ENCODE data around the gene LUZP2.

Gene LUZP2

DNA sequence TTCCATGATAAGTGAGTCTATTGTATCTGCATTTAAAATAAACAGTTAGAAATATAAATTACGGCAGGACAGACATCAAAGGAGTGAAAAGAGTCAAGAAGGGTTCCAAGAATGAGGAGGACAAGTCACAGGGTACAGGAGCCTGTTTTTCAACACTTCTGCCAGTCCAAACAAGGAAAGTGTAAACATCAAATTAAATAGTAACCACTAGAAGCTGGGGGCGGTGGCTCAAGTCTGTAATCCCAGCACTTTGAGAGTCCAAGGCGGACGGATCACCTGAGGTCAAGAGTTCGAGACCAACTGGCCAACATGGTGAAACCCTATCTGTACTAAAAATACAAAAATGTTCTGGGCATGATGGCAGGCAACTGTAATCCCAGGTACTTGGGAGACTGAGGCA, 219.6 kb downstream of the LUZP2 start:
- DNase-seq (ENCODE audit: low read depth, low spot score) = no peak

GRCh38 chr11:24723231-24723630, 226.4 kb downstream of the LUZP2 start:
- DNase-seq (ENCODE audit: low read depth, low spot score) = no peak

DNA sequence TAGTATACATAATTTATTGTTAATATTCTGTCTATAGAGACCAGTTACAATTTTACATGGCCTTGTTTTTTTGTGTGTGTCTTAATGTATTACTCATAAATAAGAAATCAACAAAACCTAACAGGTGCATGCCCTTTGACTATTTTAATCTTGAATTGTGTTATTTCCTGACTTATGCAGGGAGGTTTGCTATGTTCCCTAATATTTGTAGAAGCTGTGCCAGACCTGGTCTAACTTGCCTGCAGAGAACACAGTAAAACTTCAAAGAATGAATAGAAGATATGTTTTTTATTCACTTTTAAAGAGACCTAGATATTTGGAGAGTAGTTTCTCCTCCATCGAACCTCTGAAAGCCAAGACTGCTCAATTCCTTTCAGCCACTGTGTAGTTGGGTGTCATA, 234.7 kb downstream of the LUZP2 start:
- no peak for DNase-seq (ENCODE audit: low read depth, low spot score)

- no peak for DNase-seq (ENCODE audit: low read depth, low spot score)
Measured at GRCh38 chr11:24734742-24735237, 237.9 kb downstream of the LUZP2 start.

GRCh38 chr11:24738972-24739371, 242.1 kb downstream of the LUZP2 start:
- no peak for DNase-seq (ENCODE audit: low read depth, low spot score)

GRCh38 chr11:24739637-24740036, 242.8 kb downstream of the LUZP2 start:
- no peak for DNase-seq (ENCODE audit: low read depth, low spot score)

- DNase-seq (ENCODE audit: low read depth, low spot score) = no peak
Measured at GRCh38 chr11:24747275-24748251, 250.7 kb downstream of the LUZP2 start.

DNA sequence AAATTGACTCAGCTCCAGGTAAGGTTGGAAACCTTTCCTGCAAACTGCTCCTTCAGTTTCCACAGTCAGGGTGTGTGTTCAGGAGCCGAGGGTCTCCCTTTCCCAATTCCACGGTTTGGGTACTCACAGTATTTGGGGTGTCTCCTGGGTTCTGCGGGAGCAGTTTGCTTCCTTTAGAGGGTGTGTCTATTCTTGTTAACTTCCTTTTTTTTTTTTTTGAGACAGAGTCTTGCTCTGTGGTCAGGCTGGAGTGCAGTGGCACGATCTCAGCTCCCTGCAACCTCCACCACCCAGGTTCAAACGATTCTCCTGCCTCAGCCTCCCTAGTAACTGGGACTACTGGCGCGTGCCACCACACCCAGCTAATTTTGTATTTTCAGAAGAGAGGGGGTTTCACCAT, 251.4 kb downstream of the LUZP2 start:
- DNase-seq (ENCODE audit: low read depth, low spot score) = no peak

GRCh38 chr11:24754406-24754805, 257.6 kb downstream of the LUZP2 start:
- DNase-seq (ENCODE audit: low read depth, low spot score) = no peak

DNA sequence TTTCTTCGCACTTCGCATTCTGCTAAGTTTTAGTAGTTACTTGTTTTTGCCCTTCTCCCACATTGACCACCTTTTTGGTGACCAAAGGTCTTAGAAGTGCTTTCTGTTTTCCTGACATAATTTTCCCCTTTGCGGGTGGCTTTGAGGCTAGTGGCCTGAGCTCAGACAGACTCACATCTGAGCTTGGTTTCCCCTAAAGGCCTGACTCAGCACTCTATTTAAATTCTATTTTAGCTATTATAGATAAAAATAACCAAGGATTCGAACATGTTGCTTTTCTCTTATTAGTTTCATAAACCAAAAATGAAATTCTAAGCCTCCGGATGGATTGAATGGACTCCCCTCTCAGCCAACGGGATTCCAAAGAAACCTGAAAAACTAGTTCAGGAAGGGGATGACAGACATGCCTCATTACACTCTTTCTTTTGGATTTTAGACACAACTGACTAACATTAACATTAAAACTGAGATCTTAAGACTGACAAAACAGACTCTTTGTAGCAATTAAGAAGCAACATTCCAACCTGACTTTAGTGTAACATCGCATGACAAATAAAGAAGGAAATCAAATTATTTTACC, 258.5 kb downstream of the LUZP2 start:
- no peak for DNase-seq (ENCODE audit: low read depth, low spot score)

GRCh38 chr11:24759742-24760141, 262.9 kb downstream of the LUZP2 start:
- DNase-seq (ENCODE audit: low read depth, low spot score) = no peak

GRCh38 chr11:24760681-24761080, 263.8 kb downstream of the LUZP2 start:
- DNase-seq (ENCODE audit: low read depth, low spot score) = no peak

GRCh38 chr11:24762076-24762475, 265.2 kb downstream of the LUZP2 start:
- no peak for DNase-seq (ENCODE audit: low read depth, low spot score)

DNA sequence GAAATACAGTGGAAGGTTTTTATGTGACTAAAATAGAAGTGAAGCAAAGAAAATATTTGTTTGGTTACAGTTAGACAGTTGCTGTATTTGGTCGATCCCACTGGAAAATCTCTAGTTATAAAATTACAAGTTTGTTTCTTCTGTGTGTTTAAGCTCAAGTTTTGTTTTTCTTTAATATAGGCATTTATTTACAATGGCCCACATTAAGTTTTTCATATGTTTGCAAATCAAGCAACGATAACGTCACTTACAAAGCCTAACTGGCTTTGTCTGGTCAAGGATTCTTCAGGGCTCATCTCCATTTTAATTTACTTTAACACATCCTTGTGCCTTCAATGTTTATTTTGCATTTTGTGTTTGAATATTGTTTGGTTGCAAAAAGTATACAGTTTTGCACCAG, 270.6 kb downstream of the LUZP2 start:
- DNase-seq (ENCODE audit: low read depth, low spot score) = no peak

DNA sequence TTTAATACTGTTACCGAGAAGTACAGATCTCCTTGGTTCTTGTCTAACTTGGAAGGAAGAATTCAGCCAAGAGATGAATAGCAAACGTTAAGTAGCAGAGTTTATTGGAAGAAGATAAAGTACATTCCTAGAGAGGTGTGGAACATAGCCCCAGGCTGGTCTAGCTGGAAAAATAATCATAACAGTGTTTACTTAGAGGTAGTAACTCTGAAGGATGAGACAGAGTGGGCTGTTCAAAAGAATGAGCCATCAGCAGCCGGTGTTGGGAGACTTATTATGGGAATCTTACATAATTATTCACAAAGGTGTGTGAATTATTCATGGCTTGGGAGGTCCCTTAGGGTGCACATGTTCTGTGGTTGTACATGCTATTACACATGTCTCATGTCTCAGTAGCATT, 276.5 kb downstream of the LUZP2 start:
- no peak for DNase-seq (ENCODE audit: low read depth, low spot score)

- no peak for DNase-seq (ENCODE audit: low read depth, low spot score)
Measured at GRCh38 chr11:24779791-24780190, 282.9 kb downstream of the LUZP2 start.

DNA sequence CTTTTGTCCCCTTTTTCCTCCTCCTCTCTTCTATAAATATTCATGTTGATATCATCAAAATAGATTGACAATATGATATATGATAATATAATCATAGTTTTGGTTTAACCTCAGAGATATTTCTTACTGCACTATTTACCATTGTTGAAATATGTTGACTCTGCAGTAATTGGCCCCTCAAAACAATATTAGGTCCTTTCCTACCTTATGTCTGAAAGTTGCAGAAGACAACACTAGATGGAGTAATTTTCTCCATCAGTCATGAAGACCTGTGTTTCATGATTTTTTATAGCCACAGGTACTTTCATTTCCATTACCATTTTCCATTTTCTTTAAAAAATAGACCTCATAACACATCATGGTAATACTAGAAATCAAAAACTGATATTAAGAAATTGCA, 284.4 kb downstream of the LUZP2 start:
- DNase-seq (ENCODE audit: low read depth, low spot score) = no peak

DNA sequence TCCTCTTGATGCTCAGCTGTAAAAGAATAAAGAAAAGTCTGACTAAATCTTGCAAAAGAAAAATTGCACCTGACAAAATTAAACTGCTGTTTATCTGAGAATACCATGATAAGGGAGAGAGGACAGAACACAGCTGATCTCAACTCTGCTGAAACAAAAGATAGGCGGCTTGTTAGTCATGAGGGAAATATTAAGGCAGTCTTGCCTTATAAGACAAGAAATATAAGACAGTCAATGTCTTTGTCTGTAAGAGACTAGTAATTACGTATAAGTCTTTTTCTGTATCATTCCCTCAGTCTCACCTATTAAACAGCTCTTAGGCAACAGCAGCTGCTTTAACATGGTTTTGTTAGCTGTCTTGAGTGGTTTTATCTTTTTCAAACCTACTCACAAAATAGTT, 296.6 kb downstream of the LUZP2 start:
- DNase-seq (ENCODE audit: low read depth, low spot score) = no peak

- no peak for DNase-seq (ENCODE audit: low read depth, low spot score)
Measured at GRCh38 chr11:24794064-24794463, 297.2 kb downstream of the LUZP2 start.

DNA sequence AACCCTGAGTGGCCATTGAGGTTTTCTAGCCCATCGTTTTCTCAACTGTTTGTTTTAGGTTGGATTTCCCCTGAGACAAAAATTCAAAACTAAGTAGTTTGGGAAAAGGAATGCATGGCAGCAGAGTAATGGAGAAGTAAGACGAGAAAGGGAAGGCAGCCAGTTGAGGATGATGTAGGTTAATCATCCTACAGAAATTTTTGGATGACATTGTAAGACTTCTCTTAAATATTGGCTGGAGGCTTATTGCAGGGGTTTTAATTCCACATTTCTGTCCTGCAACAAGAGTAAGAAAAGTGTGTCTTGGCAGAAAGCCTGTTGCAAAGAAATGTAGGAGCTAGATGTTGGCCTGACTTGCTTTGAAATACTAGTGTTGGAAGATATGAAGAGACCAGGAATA, 308.8 kb downstream of the LUZP2 start:
- no peak for DNase-seq (ENCODE audit: low read depth, low spot score)

DNA sequence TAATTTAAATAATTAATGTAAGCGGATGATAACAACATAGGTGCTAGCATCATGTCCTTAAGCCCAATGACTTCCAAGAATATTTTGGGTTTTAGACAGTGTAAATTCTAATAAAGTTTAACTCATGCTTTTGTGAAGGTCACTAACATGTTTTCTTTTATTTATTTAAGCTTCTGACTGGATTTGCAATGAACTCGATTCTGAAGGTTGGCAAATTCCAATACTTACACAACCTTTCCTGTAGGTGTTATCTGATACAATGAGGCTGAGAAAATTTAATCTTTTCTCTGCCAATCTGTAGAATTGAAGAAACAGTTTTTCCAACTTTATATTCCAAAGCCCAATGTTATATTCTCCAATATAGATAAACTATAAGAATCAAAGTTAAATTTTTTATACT, 311.3 kb downstream of the LUZP2 start:
- no peak for DNase-seq (ENCODE audit: low read depth, low spot score)

DNA sequence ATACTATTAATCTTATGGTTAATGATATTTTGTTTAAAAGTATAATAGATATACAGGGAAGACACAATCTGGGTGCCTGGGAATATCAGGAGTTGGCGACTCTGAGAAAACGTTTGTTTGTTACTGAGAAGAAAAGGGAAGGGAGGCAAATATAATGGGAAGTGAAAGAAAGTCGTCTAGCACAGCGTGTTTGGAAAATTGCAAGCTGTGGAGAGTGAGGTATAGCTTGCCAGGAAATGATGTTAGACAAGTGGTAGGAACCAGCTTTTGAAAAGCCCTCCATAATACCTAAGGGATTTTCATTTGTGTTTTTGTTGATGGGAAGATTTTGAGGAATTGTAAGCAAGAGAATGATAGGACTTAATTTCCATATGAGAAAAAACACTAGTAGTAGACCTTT, 322.2 kb downstream of the LUZP2 start:
- no peak for DNase-seq (ENCODE audit: low read depth, low spot score)

DNA sequence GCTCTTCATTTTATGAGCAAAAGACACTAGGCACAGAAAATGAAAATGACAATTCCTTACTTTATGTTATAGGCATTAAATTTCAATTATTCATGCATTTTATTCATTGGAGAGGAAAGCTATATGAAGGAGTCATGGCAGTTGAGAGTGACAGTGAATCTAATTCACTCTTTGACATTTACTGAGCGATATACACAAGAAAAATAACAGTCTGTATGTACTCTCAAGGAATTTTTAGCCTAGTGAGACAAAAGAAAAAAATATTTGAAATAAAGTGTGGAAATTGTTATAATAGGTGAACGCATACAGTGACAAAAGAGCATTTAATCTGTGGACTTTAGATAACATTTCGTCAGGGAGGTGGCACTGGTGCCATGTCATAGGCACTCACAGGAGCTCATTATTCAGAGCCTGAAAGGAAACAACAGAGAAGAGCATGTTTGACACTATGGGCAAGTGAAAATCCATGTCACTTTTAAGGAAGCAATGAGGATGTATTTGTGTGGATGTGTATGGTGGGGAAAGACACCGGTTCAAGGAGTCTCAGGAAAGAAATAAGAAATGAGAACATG, 323.1 kb downstream of the LUZP2 start:
- DNase-seq (ENCODE audit: low read depth, low spot score) = no peak
